T-helper 2 cell treated with Interferon-gamma antibody and Interleukin-4, amounts not matched to agents 100 ng/mL and 5 ng/mL, for 36 hours (primary cell): ENCODE data around the gene SLC35A3. TPM values are rescaled to one million over a fixed set of nuclear protein-coding genes. Genes with fewer than 3 reads are reported as not detected.

Source experiments
- intact Hi-C: fragments of 100-400 bp; cut with micrococcal nuclease; formaldehyde crosslinking; loops from one replicate; pipeline ENCODE4 v1.15.1; 2023
- total RNA-seq: library from RNA; stranded (reverse); gene quantifications from 2 replicates; pipeline ENCODE4 v1.2.3, GENCODE V29; 2022

SLC35A3 gene
- total RNA-seq, 1 donor from 2014 or later, result 17.2 TPM

GRCh38 chr1:100074604-100075395, 105.0 kb downstream of the SLC35A3 start:
- intact Hi-C loops, result no loop called here

DNA sequence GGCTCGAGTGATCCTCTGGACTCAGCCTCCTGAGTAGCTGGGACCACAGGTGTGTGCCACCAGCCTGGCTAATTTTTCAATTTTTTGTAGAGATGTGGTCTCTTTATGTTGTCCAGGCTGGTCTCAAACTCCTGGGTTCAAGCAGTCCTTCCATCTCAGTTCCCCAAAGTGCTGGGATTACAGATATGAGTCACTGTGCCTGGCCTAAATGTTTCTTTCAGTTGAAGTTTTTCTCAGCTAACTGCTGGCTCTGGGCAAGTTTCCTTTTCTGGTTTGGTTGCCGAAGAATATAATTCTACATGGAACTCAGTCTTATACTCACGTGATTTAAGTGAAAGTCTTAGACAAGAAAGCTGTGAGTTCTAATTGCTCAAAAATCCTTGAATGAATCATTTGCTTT, 106.0 kb downstream of the SLC35A3 start:
- intact Hi-C loops, result no loop called here

DNA sequence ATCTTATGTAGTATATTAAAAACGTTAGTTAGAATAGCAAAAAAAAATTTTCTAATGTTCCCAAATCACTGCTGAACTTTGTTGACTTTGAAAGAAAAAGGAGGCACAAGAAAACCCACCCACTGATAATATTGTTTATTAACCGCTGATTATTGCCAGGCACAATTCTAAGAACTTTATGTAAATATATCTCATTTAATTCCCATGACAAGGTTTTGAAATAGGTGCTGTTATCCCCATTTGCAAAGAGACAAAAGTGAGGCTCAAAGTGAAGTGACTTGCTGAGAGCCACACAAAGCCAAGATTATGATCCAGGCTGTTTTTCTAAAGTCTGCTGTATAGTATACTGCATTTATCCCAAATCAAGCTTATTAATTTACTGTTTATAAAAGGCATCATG, 106.5 kb downstream of the SLC35A3 start:
- intact Hi-C loops, result no loop called here

GRCh38 chr1:100076744-100077143, 106.9 kb downstream of the SLC35A3 start:
- intact Hi-C loops, result no loop called here

DNA sequence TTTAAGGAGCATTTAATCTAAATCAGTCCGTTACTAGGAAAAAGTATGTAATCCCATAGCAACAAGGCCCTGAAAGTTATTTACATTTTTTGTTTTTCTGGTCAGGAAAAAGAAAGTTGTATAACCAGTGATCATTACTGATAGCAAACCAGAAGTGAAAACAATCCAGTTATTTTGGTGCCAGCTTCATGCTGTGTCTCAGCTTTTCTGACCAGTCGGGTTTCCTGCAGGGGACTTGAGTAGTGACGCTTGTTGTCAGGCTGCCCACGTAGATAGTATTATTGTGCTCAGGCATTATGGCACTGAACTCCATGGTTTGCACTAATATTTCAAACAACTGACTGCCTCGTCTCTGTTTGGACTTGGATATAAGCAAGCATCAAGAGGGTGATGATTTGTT, 107.7 kb downstream of the SLC35A3 start:
- intact Hi-C loops, result no loop called here

- intact Hi-C loops, result no loop called here
Observed at GRCh38 chr1:100080331-100080730, 110.5 kb downstream of the SLC35A3 start.

Other genes starting within 250 kb of the SLC35A3 start
- 1.4 and 2.4 TPM in 2 replicates for gene FRRS1, start 203.4 kb upstream of the SLC35A3 start, total RNA-seq
- gene AGL, start 119.6 kb upstream of the SLC35A3 start, total RNA-seq, result 12.0 and 12.8 TPM in 2 replicates
- 14.5 and 14.6 TPM in 2 replicates for gene SASS6, start 162.9 kb downstream of the SLC35A3 start, total RNA-seq
- gene TRMT13, start 163.2 kb downstream of the SLC35A3 start, total RNA-seq, result 22.0 and 22.4 TPM in 2 replicates
- gene LRRC39, start 208.3 kb downstream of the SLC35A3 start, total RNA-seq, result 0.39 and 0.64 TPM in 2 replicates